ENCODE results near the gene FAM3D.

FAM3D gene

DNA sequence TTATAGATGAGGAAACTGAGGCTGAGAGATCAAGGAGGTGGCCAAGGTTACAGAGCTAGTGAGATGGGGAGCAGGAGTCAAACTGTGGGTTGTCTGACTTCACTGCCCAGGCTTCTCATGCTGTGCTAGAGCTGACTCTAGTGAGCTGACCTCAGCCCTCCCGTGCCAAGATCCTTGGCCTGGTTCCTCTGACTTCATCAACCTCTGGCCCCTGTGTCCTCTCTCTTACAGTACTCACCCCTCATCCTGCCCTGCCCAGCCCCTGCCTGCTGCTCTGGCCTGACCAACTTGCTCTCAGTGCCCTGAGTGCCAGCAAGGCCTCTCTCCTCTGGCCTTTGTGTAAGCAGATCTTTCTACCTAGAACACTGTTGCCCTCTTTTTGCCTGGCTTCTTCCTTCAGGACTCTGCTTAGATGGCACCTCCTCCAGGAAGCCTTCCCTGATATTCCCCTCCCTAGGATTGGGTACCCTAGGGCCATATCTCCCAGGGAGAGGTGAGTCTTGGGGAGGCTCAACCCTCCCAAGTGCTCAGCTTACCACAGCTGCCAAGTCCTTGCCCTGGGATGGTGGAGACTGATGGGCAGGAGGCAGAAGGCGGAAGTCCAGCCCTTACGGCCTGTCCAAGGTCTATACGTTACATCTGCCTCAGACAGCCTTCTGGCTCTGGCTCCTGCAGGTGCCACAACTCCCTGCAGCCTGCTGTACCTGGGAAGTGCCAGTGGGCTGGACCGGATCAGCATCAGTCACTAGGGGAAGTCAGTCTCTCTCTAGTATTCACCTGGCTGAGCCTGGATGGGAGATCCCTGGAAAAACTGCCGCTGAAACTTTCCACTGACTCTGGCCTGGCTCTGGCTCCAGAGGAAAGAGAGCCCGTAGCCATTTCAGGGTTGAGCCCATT, 53.1 kb downstream of the FAM3D start:
- Mint-ChIP-seq H3K36me3 (ENCODE audit: insufficient read depth) (no peaks in the 10 kb centered on the region), H3K9me3 (no peaks in the 10 kb centered on the region), H3K27me3 (no peaks in the 10 kb centered on the region), H3K4me3 (no peak overlapping the region), H3K27ac (ENCODE audit: low read depth) (no peak overlapping the region), H3K4me1 (no peaks in the 10 kb centered on the region)
- ATAC-seq (replicated peaks; ENCODE audit: extremely low read depth, poor library complexity, severe bottlenecking) (no peak), DNase-seq (ENCODE audit: low spot score in 2 of 2) (no peak)

DNA sequence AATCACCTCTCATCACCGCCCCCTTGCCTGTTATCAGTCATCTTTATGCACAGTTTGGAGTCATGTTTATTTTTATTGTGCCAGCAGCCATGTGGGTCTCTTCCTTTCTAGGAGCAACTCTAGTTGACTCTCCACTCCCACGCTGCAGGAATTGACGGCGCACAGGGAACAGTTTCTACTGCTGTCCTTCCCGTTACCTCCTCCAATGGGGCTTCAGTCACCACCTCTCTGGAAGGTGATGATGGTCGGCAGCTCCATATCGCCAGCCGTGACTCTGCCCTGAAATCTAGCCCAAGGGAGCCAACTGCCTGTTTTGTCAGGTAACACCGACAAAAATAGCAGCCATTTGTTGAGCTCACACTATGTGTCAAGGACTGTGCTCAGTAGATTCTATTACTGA, 53.7 kb downstream of the FAM3D start:
- no peak for DNase-seq (ENCODE audit: low spot score in 2 of 2)
- Mint-ChIP-seq H3K4me1 (peaks cover 5% of the 10 kb centered on the region), H3K36me3 (ENCODE audit: insufficient read depth) (no peaks in the 10 kb centered on the region), H3K4me3 (no peak overlapping the region), H3K9me3 (no peaks in the 10 kb centered on the region), H3K27ac (ENCODE audit: low read depth) (no peak overlapping the region), H3K27me3 (no peaks in the 10 kb centered on the region)
- no peak for ATAC-seq (replicated peaks; ENCODE audit: extremely low read depth, poor library complexity, severe bottlenecking)

GRCh38 chr3:58609990-58610389, 56.6 kb downstream of the FAM3D start:
- no peaks in the 10 kb centered on the region for H3K9me3 Mint-ChIP-seq
- H3K4me3 Mint-ChIP-seq: no peak overlapping the region
- ATAC-seq (replicated peaks; ENCODE audit: extremely low read depth, poor library complexity, severe bottlenecking): no peak
- peaks cover 10% of the 10 kb centered on the region for H3K27me3 Mint-ChIP-seq
- no peaks in the 10 kb centered on the region for H3K36me3 Mint-ChIP-seq (ENCODE audit: insufficient read depth)
- H3K27ac Mint-ChIP-seq (ENCODE audit: low read depth): no peak overlapping the region
- no peak for DNase-seq (ENCODE audit: low spot score in 2 of 2)
- H3K4me1 Mint-ChIP-seq: peaks cover 7% of the 10 kb centered on the region

DNA sequence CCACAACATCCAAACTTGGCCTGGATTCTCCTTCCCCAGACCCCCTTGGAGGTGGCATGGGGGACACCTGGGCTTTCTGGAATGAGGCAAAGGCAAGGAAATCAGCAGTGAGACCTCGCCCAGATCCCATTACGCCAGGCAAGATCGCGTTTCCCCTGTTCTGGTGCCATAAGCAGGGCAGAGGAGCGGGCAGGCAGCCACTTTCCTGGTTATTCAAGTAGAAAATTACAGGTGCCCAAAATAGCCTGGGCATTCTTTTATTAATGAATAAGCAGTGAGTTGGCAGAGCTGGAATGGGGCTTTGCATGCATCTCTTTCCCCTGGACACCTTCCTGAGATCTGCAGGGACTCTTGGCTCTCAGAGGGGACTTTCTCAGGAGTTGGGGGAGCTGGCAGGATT, 57.9 kb downstream of the FAM3D start:
- H3K9me3 Mint-ChIP-seq: no peaks in the 10 kb centered on the region
- H3K36me3 Mint-ChIP-seq (ENCODE audit: insufficient read depth): no peaks in the 10 kb centered on the region
- peaks cover 23% of the 10 kb centered on the region for H3K27me3 Mint-ChIP-seq
- DNase-seq (ENCODE audit: low spot score in 2 of 2) (no peak), ATAC-seq (replicated peaks; ENCODE audit: extremely low read depth, poor library complexity, severe bottlenecking) (no peak)
- peaks cover 7% of the 10 kb centered on the region for H3K4me1 Mint-ChIP-seq
- H3K27ac Mint-ChIP-seq (ENCODE audit: low read depth): no peak overlapping the region
- no peak overlapping the region for H3K4me3 Mint-ChIP-seq

GRCh38 chr3:58607816-58608215, 58.8 kb downstream of the FAM3D start:
- no peak overlapping the region for H3K4me3 Mint-ChIP-seq
- H3K9me3 Mint-ChIP-seq: no peaks in the 10 kb centered on the region
- peaks cover 32% of the 10 kb centered on the region for H3K27me3 Mint-ChIP-seq
- H3K27ac Mint-ChIP-seq (ENCODE audit: low read depth): no peak overlapping the region
- ATAC-seq (replicated peaks; ENCODE audit: extremely low read depth, poor library complexity, severe bottlenecking): peak; percentile 24
- DNase-seq (ENCODE audit: low spot score in 2 of 2): no peak
- no peaks in the 10 kb centered on the region for H3K36me3 Mint-ChIP-seq (ENCODE audit: insufficient read depth)
- H3K4me1 Mint-ChIP-seq: peaks cover 7% of the 10 kb centered on the region

DNA sequence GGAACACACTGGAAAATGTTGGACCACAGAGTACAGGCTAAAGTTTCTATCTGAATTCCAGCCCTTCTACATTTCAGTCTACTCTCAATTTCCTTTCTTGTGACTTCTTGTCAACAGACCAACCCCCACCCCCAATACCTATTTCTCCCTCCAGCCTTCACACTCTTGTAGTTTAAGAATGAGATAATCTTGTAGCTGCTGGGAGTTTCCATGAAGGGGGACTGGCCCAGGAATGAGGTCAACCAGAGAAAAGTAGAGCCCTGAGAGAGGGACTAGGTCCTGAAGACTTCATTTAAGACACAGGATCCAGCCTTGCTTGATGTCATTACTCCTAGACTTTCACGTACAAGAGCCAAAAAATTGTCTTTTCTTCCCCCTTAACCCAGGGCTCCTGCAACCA, 59.9 kb downstream of the FAM3D start:
- Mint-ChIP-seq H3K4me3 (no peak overlapping the region), H3K4me1 (peaks cover 7% of the 10 kb centered on the region), H3K27me3 (peaks cover 43% of the 10 kb centered on the region), H3K27ac (ENCODE audit: low read depth) (no peak overlapping the region), H3K9me3 (no peaks in the 10 kb centered on the region), H3K36me3 (ENCODE audit: insufficient read depth) (no peaks in the 10 kb centered on the region)
- ATAC-seq (replicated peaks; ENCODE audit: extremely low read depth, poor library complexity, severe bottlenecking) (no peak), DNase-seq (ENCODE audit: low spot score in 2 of 2) (no peak)

DNA sequence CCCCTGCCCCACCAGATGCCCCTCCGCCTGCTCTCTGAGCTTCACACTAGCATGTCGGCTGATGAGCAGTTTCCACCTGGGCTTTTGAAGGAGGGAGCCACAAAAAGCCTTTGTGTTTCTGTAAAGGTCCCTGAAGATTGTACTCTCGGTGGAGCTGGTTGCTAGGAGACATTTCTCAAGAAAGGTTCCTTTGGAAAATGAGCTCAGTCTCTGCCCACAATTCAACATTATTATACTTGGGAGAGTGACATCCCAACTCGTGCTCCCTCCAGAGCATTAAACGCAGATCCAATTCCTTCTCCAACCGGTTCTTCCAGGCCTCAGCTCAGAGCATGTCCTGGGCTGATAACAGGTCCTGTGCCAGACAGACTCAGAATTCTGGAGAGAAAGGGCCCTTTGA, 62.5 kb downstream of the FAM3D start:
- Mint-ChIP-seq H3K4me1 (peaks cover 7% of the 10 kb centered on the region), H3K27ac (ENCODE audit: low read depth) (no peak overlapping the region), H3K4me3 (no peak overlapping the region), H3K27me3 (peaks cover 49% of the 10 kb centered on the region), H3K36me3 (ENCODE audit: insufficient read depth) (no peaks in the 10 kb centered on the region), H3K9me3 (no peaks in the 10 kb centered on the region)
- ATAC-seq (replicated peaks; ENCODE audit: extremely low read depth, poor library complexity, severe bottlenecking): no peak
- no peak for DNase-seq (ENCODE audit: low spot score in 2 of 2)

GRCh38 chr3:58603606-58604005, 63.0 kb downstream of the FAM3D start:
- ATAC-seq (replicated peaks; ENCODE audit: extremely low read depth, poor library complexity, severe bottlenecking): no peak
- no peaks in the 10 kb centered on the region for H3K36me3 Mint-ChIP-seq (ENCODE audit: insufficient read depth)
- peaks cover 7% of the 10 kb centered on the region for H3K4me1 Mint-ChIP-seq
- H3K27ac Mint-ChIP-seq (ENCODE audit: low read depth): no peak overlapping the region
- no peaks in the 10 kb centered on the region for H3K9me3 Mint-ChIP-seq
- H3K4me3 Mint-ChIP-seq: no peak overlapping the region
- no peak for DNase-seq (ENCODE audit: low spot score in 2 of 2)
- H3K27me3 Mint-ChIP-seq: peaks cover 49% of the 10 kb centered on the region

GRCh38 chr3:58597770-58598310, 68.7 kb downstream of the FAM3D start:
- Mint-ChIP-seq H3K4me1 (no peaks in the 10 kb centered on the region), H3K36me3 (ENCODE audit: insufficient read depth) (no peaks in the 10 kb centered on the region), H3K27me3 (peaks cover 18% of the 10 kb centered on the region), H3K9me3 (no peaks in the 10 kb centered on the region), H3K4me3 (no peak overlapping the region), H3K27ac (ENCODE audit: low read depth) (no peak overlapping the region)
- ATAC-seq (replicated peaks; ENCODE audit: extremely low read depth, poor library complexity, severe bottlenecking) (no peak), DNase-seq (ENCODE audit: low spot score in 2 of 2) (no peak)

DNA sequence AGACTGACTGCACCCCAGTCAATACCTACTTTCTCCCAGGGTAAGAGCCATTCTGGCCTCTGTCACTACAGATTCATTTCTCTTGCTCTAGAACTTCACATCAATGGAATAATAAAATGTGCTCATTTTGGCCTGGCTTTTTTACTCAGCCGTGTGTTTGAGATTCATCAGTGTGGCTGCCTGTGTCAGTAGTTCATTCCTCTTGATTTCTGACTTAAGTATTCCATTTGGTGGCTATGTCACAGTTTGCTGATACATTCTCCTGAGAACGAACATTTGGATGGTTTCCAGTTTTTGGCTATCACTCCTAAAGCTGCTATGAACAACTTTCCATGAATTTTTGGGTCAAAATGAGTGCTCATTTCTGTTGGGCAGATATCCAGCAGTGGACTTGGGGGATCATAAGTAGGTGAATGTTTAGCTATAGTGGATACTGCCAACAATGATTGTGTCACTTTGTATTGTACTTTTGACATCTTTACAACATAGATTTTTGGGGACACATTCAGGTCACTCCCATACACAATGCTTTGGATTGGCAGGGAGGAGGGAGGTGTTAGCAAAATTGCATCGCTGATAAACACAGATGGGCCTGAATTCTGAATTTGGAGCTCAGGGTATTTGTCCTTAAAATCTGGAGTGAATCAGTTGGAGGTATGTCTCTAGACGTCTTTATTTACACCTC, 69.6 kb downstream of the FAM3D start:
- peaks cover 9% of the 10 kb centered on the region for H3K27me3 Mint-ChIP-seq
- H3K27ac Mint-ChIP-seq (ENCODE audit: low read depth): no peak overlapping the region
- no peak for DNase-seq (ENCODE audit: low spot score in 2 of 2)
- no peak for ATAC-seq (replicated peaks; ENCODE audit: extremely low read depth, poor library complexity, severe bottlenecking)
- H3K4me1 Mint-ChIP-seq: no peaks in the 10 kb centered on the region
- no peaks in the 10 kb centered on the region for H3K36me3 Mint-ChIP-seq (ENCODE audit: insufficient read depth)
- no peak overlapping the region for H3K4me3 Mint-ChIP-seq
- no peaks in the 10 kb centered on the region for H3K9me3 Mint-ChIP-seq

GRCh38 chr3:58594117-58594516, 72.5 kb downstream of the FAM3D start:
- H3K4me1 Mint-ChIP-seq: no peaks in the 10 kb centered on the region
- no peak for ATAC-seq (replicated peaks; ENCODE audit: extremely low read depth, poor library complexity, severe bottlenecking)
- DNase-seq (ENCODE audit: low spot score in 2 of 2): no peak

GRCh38 chr3:58591517-58592510, 74.8 kb downstream of the FAM3D start:
- peaks cover 21% of the 10 kb centered on the region for H3K27me3 Mint-ChIP-seq
- no peak overlapping the region for H3K27ac Mint-ChIP-seq (ENCODE audit: low read depth)
- DNase-seq (ENCODE audit: low spot score in 2 of 2): no peak
- H3K4me1 Mint-ChIP-seq: no peaks in the 10 kb centered on the region
- ATAC-seq (replicated peaks; ENCODE audit: extremely low read depth, poor library complexity, severe bottlenecking): no peak
- no peak overlapping the region for H3K4me3 Mint-ChIP-seq
- H3K36me3 Mint-ChIP-seq (ENCODE audit: insufficient read depth): peaks cover 2% of the 10 kb centered on the region
- H3K9me3 Mint-ChIP-seq: no peaks in the 10 kb centered on the region

More at GRCh38 chr3:58594117-58594516, 72.5 kb downstream of the FAM3D start:
- no peaks in the 10 kb centered on the region for H3K27me3 Mint-ChIP-seq
- H3K27ac Mint-ChIP-seq (ENCODE audit: low read depth): no peak overlapping the region
- H3K36me3 Mint-ChIP-seq (ENCODE audit: insufficient read depth): no peaks in the 10 kb centered on the region
- H3K9me3 Mint-ChIP-seq: no peaks in the 10 kb centered on the region
- H3K4me3 Mint-ChIP-seq: no peak overlapping the region
